ENCODE data around the gene CUL2.

DNA sequence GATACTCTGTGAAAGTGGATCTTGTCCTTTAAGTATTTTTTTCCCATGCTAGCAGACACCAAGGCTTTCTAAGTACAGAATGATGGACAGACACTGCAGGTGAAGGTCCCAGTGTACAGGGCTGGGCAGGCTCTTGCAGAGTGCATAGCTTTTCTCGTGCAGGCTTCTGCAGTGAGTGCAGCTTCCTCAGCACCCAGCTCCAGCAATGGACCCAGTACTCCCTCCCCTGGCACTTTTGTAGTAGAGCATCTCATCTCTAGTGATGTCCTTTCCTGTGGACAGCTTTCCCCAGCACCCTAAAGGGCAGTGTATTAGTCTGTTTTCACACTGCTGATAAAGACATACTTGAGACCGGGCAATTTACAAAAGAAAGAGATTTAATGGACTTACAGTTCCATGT lies 104.3 kb downstream of the CUL2 start:
- TF ChIP-seq, protein P1, sequence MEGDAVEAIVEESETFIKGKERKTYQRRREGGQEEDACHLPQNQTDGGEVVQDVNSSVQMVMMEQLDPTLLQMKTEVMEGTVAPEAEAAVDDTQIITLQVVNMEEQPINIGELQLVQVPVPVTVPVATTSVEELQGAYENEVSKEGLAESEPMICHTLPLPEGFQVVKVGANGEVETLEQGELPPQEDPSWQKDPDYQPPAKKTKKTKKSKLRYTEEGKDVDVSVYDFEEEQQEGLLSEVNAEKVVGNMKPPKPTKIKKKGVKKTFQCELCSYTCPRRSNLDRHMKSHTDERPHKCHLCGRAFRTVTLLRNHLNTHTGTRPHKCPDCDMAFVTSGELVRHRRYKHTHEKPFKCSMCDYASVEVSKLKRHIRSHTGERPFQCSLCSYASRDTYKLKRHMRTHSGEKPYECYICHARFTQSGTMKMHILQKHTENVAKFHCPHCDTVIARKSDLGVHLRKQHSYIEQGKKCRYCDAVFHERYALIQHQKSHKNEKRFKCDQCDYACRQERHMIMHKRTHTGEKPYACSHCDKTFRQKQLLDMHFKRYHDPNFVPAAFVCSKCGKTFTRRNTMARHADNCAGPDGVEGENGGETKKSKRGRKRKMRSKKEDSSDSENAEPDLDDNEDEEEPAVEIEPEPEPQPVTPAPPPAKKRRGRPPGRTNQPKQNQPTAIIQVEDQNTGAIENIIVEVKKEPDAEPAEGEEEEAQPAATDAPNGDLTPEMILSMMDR (IDR thresholded peaks at IDR 0.05), result no peak
- no peak for TF ChIP-seq POLR2A (IDR thresholded peaks at IDR 0.05)
